Measurements from ENCODE around the gene POLR2F. TPM values are rescaled to one million over a fixed set of nuclear protein-coding genes. Genes with fewer than 3 reads are reported as not detected.

Gene POLR2F
- total RNA-seq, 1 experiment from 2014 or later, result 141 TPM

DNA sequence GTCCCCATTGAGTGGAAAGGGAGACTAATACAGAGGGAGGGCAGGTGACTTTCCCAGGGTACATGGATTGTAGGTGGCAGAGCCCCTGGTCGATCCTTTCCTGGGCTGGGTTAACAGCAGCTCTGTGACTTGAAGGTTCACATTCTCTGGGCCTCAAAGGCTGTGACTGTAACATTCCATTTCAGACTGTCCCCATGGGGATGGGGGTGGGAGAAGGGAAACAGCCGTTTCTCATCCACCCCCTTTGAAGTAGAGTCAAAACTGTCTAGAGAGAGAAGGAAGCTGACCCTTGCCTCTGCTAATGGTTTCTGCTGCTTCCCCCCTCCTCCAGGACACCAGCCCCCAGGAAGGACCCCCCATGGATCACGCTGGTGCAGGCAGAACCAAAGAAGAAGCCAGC lies 28.2 kb upstream of the POLR2F start:
- Histone ChIP-seq H3K23me2 (ENCODE audit: insufficient read length, low read depth, low read length, poor library complexity, severe bottlenecking) (peaks cover 2% of the 10 kb centered on the region), H2BK15ac (ENCODE audit: low read depth, low read length) (no peak overlapping the region), H3K79me1 (ENCODE audit: insufficient read depth, low read depth, low read length, poor library complexity, severe bottlenecking) (no peaks in the 10 kb centered on the region), H2BK5ac (ENCODE audit: insufficient read length, low read length) (no peak overlapping the region), H2BK20ac (ENCODE audit: low read depth, low read length, poor library complexity, severe bottlenecking) (no peak overlapping the region), H3K4me1 (ENCODE audit: insufficient read depth, low read length) (no peaks in the 10 kb centered on the region), H3K18ac (ENCODE audit: insufficient read length, low read depth, low read length) (no peak overlapping the region), H4K5ac (ENCODE audit: insufficient read length, low read depth, low read length) (no peak overlapping the region), H3K27ac (ENCODE audit: insufficient read length, low read depth, low read length) (no peak overlapping the region), H3K9ac (ENCODE audit: extremely low read depth, insufficient read length, low read length) (no peak overlapping the region), H4K8ac (replicated peaks; ENCODE audit: insufficient read length, low read depth, low read length) (no peak overlapping the region), H3K27me3 (ENCODE audit: insufficient read depth, low read length) (no peaks in the 10 kb centered on the region), H3K23ac (ENCODE audit: insufficient read length, low read depth, low read length) (no peak overlapping the region), H4K20me1 (ENCODE audit: control insufficient read depth, insufficient read depth, insufficient read length) (no peaks in the 10 kb centered on the region), H3K4me2 (ENCODE audit: insufficient read depth, insufficient read length, low read length) (no peak overlapping the region), H4K91ac (ENCODE audit: insufficient read length, low read depth, low read length) (no peak overlapping the region), H2BK12ac (ENCODE audit: insufficient read length, low read depth, low read length) (no peak overlapping the region), H3K14ac (ENCODE audit: insufficient read depth, low read length) (no peak overlapping the region), H3K56ac (ENCODE audit: insufficient read length, low read depth, low read length) (no peak overlapping the region), H2AK5ac (ENCODE audit: insufficient read length, low read length) (no peak overlapping the region), H3K4ac (ENCODE audit: low read depth, low read length) (no peak overlapping the region), H3T11ph (ENCODE audit: low read length) (no peak overlapping the region), H3K79me2 (ENCODE audit: insufficient read depth, low read length) (no peaks in the 10 kb centered on the region), H3K9me3 (ENCODE audit: control insufficient read depth, low read depth, low read length) (no peaks in the 10 kb centered on the region), H2BK120ac (ENCODE audit: low read depth, low read length, poor library complexity, severe bottlenecking) (no peak overlapping the region), H2AFZ (ENCODE audit: low read length) (no peak overlapping the region)
- Mint-ChIP-seq H3K4me1 (0 out of 4 replicates have a peak, but pooled peaks cover 0 to 3% of the 10 kb centered on the region in 2 experiments), H3K27me3 (ENCODE audit: low read depth) (no peaks in the 10 kb centered on the region), H3K4me3 (no peak overlapping the region), H3K36me3 (ENCODE audit: insufficient read depth in 1 of 3, low read depth in 3 of 3) (peaks cover 0 to 48% (median 23%) of the 10 kb centered on the region in 3 experiments; a peak in 6 of 7 replicates), H3K27ac (no peak overlapping the region), H3K9me3 (no peaks in the 10 kb centered on the region)
- TF ChIP-seq, protein P1, sequence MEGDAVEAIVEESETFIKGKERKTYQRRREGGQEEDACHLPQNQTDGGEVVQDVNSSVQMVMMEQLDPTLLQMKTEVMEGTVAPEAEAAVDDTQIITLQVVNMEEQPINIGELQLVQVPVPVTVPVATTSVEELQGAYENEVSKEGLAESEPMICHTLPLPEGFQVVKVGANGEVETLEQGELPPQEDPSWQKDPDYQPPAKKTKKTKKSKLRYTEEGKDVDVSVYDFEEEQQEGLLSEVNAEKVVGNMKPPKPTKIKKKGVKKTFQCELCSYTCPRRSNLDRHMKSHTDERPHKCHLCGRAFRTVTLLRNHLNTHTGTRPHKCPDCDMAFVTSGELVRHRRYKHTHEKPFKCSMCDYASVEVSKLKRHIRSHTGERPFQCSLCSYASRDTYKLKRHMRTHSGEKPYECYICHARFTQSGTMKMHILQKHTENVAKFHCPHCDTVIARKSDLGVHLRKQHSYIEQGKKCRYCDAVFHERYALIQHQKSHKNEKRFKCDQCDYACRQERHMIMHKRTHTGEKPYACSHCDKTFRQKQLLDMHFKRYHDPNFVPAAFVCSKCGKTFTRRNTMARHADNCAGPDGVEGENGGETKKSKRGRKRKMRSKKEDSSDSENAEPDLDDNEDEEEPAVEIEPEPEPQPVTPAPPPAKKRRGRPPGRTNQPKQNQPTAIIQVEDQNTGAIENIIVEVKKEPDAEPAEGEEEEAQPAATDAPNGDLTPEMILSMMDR (conservative IDR thresholded peaks at IDR 0.05), result no peak
- no CpG with 5 or more reads among the region's 3 CpGs for WGBS (ENCODE audit: extremely low coverage, insufficient read length, low lambda C conversion rate)
- no peak for DNase-seq

Data from H9 (cell line).